SHP77 (cell line): ENCODE data around the gene ABHD10.

Source experiments
- DNase-seq, 2 experiments: peaks; one replicate each; lab custom pipeline; 2025; lab: John Stamatoyannopoulos, UW

Gene ABHD10

DNA sequence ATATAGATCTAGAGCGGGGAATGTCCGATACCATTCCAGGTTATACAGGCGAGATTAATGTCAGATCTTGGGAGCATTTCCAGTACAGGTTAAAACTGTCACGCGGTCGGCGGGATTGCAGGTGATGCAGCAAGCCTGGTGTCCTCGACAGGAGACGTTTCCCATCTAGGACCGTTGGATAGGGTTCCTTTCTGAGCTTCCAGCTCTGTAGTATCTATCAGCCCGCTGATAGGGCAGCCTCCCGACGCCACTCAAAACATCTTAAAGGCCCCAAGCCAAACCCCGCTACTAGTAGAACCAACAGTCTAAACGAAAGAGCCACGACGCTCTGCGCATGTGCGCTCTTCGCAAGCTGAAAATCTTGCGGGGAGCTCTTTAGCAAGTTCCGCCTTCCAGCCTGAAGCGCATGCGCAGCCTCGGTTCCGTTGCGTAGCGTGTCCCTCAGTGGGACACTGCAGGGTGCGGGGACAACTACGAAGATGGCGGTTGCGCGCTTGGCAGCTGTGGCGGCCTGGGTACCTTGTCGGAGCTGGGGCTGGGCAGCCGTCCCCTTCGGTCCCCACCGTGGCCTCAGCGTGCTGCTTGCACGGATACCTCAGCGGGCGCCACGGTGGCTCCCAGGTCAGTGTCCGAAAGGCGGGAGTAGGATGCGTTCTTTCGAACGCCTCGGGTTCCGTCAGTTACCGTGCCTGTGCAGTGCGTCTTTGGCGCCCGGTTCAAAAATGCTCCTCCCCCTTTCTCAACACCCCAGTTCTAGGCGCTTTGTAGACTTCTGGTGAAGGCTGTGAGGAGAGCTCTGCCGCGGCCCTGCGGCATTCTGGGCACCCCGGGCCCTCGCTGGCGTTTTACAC lies at the start of gene ABHD10:
Gene ABHD10 (plus strand): TSS at position 444 of the 851 bp plus-strand sequence. CDS start 36 bp downstream, at position 480.
- DNase-seq = peak; percentile 98

DNA sequence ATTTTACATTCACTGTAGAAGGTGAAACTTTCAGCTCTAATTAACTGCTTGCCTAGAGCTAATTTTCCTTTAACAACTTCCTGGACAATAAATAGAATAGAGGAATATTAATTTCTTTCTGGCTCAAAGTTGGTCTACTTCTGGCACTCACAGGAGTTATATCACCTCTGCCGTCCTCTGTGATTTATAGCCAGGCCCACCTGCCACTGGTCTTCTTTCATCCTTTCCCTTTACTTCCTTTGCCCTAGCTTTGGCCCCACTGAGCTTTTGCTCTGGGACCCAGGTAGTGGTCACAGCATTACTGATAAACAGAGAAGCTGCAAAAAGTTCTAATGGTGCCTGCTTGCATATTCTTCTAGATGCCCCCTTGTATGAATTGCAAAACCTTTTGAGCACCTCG lies 49.3 kb upstream of the ABHD10 start:
- DNase-seq = no peak

DNA sequence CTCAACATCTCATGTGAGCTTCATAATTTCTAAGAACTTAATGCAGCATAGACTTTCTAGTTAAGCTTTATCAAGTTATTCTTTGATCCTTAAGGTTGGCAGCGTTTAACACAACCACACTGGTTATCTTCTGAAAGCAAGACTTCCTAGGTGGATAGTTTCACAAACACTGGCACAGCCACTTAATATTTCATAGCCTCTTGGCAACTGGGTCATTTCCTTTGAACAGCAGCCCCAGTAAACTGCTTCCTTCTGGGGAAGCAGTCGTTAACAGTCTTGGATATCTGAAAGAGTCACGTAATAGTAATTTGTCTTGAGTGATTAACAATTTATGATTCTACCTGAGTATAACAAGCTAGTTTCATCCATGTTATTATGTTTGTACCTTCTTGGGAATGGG lies 45.9 kb upstream of the ABHD10 start:
- DNase-seq = no peak

DNA sequence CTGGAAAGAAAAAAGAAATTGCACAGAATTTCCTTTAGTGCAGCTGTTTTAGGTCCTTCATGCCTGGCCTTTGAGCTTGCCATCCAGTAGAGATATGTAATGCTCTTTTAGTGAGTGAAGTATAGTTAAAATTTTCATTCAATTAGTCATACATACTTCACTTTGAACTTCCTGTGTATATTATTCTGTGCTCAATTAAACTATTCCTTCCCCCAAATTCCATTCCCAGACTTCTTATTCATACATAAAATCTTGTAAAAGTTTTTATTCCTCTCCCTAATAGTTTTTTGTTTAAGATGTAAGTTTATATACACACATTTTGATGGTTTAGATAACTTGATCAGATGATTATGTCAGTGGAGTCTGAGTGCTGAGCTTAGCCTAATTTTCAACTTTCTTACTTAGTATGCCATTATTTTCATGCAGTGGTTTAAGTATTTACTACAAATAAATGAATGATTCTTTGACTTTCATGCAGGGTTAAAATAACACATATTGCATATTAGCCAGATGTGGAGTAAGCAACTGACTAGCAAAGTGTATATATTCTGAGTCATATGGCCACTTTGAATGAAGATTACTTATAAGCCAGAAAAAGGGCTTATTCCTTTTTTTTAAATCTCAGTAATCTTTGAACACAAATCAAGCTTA lies 42.5 kb upstream of the ABHD10 start:
- no peak for DNase-seq

DNA sequence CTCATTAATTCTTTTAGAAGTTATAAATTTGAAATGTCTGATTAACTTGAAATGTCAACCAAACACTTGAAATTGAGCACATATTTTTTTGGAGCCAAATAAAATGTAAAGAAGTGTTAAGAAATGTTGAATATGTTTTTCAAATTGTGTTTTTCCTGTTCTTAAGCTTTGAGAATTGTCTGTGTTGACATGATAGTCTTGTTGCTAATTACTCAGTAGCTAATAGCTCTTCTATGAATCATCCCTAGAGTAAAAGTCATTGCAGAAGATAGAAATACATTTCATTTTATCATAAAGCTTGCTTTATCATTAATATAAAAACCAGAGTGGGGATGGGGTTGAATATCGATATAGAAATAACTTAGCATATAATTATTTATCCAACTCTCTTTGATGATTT lies 41.9 kb upstream of the ABHD10 start:
- DNase-seq = no peak

DNA sequence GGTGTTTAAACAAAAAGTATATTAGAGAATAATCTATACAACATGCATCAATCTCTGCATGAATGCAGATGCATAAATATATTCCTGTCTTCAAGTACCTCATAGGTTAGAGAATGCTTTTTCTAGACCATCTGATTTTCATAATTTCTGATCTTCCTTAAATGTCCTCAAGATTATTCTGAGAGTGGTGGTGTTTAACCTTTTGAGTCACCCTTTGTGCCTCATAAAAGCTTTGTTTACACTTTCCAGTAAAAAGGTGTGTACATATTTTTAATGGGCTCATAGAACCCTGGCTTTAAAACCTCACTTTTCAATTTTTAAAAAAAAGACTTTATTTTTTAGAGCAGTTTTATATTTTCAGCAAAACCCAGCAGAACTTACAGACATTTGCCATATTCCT lies 41.0 kb upstream of the ABHD10 start:
- no peak for DNase-seq

DNA sequence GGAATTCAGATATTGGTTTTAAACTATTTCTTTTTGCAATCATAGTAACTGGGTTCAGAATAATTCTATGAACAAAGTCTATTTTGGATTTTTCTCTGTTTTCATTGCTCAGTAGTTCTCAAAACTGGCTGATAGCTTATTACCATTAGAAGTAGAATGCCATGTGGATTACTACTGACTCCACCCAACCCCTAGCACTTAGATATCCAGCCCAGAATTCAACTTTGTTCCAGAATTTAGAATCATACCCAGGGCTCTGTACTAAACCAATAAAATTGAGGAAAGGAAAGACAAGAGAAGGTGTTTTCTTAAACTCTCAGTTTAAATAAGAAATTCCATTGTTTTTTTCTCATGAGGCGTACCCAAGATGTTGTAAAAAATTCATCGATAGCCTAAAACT lies 39.0 kb upstream of the ABHD10 start:
- DNase-seq = no peak

DNA sequence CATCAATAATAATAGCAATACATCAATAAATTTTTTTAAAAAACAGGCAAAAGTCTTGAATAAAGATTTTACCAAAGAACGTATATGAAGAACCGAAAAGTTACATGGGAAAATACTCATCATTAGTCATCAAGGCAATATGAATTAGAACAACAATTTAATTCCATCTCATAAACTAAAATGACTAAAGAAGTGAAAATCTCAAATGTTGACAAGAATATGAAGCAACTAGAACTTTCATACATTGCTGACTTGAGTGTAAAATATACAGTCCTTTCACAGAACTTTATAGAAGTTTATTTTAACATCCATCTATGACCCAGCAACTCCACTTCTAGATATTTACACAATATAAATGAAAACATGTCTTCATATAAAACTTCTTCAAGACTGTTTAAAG lies 35.3 kb upstream of the ABHD10 start:
- no peak for DNase-seq

DNA sequence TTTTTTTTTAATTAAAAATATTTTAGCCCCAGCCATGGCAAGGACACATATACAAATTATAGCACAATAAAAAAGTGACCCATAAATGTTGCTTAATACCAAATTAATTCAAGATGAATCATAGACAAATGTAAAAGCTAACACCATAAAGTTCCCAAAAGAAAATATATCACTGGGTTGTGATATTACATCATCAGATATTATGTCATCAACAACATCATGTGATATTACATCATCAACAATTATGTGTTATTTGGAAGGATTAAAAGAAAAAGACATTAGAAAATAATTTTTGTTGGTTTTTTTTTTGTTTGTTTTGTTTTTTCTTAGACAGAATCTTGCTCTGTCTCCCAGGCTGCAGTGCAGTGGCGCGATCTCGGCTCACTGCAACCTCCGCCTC lies 34.5 kb upstream of the ABHD10 start:
- DNase-seq = no peak

DNA sequence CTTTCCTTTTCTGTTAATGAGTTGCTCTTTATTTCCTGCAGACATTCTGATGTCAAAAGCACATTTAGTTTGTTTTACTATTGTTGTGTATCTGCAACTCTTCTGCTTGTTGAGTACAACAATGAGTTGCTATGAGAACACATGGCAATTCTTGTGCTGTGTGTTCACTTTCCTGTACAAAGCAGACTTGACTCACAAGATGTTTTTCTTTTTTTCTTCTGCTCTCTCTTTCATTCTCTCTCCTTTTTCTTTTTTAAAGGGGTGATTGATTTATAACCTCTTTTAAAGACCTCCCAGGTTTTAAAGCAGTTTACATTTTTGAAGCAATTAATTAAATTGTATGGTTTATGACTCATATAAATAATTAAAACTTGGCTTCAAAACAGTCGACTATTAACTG lies 31.6 kb upstream of the ABHD10 start:
- DNase-seq = no peak

DNA sequence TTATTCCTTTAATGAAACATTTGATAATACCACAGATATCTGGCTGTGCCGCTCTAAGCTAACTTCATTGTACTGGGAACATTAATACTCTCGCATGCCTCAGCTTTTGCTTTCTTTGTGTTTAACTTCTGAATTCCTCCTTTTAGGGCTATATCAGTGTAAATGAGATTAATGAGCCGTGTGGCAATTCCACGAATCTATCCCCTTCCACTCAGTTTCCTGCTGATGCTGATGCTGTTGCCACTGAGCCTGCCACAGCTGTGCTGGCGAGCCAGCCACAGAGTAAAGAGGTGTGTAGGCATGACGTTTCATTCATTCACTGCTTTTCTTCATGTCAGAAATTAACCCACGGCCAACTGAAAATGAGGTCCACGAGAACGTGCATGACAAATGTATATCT lies 30.0 kb upstream of the ABHD10 start:
- DNase-seq = no peak

DNA sequence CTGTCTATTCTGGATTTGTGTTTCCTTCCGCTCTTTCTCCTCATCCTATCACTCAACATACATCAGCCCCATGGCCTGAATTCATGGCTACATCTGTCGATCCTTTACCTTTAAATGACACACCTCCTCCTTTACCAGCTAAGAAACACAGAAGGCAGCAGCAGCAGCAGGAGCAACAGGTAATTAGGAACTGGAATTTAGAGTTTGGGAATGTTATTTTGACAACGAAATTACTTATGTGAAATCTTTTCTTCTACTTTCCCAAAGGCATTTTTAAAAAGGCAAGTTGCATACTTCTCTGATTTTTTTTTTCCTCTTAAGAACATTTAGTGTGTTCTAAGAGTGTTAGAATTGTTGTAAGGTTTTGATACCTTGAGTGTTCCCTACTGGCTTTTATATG lies 29.1 kb upstream of the ABHD10 start:
- DNase-seq = no peak

DNA sequence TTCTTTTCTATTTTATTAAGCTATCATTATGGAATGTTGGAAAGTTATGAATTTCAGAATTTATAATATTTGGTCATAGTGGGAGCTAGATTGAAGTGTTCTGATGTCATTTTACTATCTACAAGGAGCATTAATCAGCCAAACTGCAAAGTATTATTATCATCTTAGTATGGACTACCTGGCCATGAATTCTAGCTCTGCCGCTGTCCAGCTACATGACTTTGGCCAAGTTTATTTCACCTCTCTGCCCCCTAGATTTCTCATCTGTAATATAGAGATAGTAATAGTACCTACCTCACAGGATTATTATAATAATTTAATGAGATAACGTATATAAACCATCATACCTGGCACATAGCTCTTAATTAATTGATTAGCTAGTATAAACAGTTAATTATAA lies 27.8 kb upstream of the ABHD10 start:
- no peak for DNase-seq

DNA sequence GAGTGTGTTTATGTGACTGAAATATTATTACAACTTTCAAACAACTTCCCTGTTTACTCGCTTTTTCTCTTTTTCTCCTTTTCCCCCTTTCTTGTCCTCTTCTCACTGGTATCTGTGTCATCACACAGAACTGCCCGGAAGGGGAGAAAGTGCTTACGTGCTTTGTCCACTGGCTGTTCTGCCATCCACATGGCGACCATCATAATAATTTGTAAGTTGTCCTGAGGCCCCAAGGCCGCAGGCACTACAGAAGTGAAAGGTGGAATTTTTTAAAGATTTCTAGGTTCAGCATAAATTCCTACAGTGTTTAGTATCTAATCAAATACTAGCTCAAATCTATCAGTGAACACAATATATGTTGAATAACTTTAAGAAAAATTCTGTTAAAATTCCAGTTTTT lies 26.7 kb upstream of the ABHD10 start:
- DNase-seq = no peak

DNA sequence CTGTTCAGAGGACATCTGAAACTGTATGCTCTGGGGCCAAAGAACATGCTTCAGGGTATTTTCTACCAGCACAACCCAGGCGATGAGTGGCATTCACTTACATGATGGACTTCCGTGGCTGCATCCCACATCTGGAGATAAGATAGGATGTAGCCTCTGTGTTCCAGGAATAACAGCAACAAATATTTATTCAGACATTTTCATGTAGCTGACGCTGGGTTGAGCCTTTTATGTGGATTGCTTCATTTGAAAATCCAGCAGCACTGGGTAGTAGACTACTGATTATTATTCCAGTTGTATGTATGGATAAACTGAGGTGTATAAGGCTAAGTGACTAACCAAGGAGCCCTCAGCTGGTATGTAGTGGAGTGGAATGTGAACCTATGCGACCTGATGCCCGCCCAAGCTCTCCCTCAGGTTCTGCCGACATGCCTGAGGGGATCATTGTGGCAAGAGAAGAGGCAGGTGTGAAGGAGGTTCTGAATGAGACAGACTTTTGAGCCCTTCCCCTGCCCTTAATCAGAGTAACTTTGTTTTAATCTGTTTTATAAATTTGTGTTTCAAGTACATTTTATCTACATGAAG lies 25.9 kb upstream of the ABHD10 start:
- no peak for DNase-seq

DNA sequence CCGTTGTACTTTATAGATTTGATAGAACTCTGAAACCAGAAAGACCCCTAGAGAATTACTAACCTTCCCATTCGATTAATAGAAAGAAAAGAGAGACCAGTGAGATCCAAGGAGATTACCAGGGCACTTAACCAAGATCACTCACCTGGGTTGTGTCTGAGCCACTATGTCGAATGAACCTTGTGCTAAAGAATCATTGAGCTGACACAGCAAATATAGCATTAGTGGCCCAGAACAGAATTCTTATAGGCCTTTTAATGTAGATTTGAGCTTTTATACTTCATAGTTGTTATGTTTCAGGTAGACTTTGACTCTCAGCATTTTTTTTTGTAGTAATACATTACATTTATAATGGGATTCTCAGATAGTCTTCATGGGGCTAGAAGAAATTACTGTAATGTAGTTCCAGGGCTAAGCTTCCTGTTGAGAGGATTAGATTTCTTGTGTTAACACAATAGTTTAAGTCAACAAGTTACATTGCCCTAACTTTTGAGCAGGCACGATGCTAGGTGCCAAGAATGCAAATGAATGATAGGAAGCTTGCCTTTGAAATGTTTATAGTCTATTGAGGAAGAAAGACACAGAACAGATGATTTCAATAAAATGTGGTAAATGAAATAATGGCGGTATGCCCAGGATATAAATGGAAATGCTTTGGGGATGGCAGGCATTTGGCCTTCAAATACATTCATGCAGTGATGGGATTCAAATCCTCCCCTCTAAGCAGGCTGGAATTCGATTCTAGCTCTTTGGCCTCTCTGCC lies 24.4 kb upstream of the ABHD10 start:
- no peak for DNase-seq

DNA sequence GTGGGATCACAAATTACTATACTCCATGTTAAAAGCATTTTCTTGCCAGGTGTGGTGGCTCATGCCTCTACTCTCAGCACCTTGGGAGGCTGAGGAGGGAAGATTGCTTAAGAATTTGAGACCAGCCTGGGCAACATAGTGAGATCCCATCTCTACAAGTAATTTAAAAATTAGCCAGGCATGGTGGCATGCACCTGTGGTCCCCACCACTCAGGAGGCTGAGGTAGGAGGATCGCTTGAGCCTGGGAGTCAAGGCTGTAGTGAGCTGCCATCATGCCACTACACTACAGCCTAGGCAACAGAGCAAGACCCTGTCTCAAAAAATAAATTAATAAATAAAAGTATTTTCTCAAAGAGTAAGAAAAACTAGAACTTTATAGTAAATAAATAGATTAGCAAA lies 22.9 kb upstream of the ABHD10 start:
- DNase-seq = no peak

DNA sequence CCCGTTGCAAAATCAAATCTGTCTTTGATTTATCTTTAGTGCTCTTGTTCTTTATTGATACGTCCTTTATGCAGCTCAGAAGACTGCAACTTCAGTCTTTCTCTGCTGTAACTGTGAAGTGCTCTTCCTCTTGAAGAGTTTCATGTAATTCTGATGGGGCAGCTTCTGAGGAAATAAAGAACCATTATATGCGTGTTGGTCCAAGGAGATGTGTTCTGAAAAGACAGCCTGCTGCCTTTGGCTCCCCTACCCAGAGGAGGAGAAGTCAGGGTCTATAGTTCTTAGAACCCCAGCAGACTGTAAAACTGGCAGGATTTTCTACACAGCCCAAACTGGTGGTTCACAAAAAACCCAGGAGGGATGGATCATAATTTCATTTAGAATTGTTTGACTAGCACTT lies 22.4 kb upstream of the ABHD10 start:
- no peak for DNase-seq

DNA sequence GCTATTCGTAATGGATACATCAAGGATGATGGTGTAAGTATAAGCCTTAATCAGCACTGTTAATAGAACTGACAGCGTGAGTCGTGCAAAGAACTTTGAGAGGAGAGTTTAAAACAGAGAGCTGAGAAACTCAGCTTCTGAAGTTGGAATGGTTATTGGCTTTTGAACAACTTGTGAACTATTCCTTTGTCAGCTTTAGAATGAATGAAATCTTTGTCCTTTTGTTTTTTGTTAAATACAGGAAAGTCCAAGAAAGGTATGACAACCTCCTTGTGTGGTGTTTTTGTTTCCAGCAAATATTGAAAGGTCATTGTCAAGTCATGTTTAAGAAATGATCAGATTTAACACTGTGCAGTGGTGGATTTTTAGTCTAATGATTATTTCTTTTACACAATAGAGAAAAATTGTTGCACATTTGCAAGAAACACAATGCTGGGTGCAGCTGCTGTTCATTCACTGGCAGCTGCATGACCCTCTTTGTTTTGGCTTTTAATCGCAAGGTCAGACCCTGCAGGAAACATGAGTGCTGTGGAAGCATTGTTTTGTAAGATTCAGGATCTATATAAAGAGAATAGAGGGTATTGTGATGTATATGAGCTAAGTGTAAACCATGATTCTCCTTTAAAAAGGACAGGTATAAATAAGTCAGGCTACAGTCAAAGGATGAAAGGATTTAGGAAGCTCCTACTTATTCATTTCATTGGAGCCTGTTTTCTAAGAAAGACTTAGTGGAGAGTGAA lies 21.7 kb upstream of the ABHD10 start:
- peak; percentile 56 to 58 for DNase-seq

DNA sequence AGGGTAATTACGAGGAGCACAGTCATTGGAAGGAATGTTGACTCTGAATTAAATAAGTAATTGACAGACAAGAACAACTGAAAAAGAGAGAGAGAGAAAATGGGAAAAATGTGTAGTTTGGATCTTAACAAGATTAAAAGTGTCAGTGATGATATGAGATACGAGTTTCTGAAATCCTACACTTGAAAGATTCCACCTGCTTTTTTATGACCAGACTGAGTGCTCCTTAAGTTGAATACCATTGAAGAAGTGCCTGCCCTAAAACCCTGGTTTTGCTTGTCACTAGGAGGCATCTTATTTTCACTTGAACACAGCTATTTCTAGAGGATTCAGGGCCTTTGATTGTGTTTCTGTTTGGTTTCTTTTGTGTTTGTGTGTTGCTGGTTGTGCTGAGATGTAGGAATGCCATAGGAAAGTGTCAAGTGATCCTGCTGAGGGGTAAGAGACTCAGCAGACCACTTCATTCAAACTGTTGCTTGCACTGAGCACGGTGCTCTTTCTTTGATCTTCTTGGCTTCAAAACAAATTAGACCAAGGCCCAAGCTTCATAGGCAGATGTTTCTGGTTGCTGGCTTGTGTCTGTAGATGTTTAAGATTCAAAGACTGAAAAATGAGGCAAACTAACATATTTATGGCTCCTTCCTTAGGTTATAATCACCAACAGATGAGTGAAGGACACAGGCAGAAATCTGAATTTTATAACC lies 17.2 kb upstream of the ABHD10 start:
- DNase-seq = no peak

DNA sequence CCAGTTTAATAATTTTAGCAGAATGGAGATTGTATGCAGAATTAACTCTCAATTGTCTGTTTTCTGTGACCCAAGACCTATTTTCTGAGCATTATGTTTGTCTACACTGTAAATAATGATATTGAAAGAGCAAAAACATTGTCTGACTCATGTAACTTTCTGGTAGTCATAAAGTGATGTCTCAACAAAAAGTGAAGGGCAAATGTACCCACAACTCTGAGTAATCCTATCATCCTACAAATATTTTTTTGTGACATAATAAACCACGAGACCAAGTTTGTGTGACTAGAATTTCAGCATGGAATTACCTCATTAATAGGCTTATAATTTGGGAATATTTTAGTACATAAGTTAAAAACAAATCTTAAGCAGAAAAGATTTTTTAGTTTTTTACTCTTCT lies 15.4 kb upstream of the ABHD10 start:
- DNase-seq = no peak
